HTERT RPE-1 (cell line): ENCODE results near the gene ACP7.
"Not testable (repeated sequence)": the region's sequence is repeated elsewhere in the genome, so short reads cannot be mapped to it uniquely, and the experiment has no call there.

Source experiments
- in situ Hi-C: fragments of 300-500 bp; cut with MboI; formaldehyde crosslinking; loops from 4 replicates; pipeline ENCODE4 v1.14.3; 2020; ENCODE audit warnings: low sequenced_read_pairs

The ACP7 gene

GRCh38 chr19:39130337-39131254, 46.4 kb downstream of the ACP7 start:
- in situ Hi-C loops = no loop called here

GRCh38 chr19:39131255-39131755, 47.1 kb downstream of the ACP7 start:
- in situ Hi-C loops = no loop called here

GRCh38 chr19:39132344-39132969, 48.3 kb downstream of the ACP7 start:
- in situ Hi-C loops = no loop called here

GRCh38 chr19:39133431-39134270, 49.5 kb downstream of the ACP7 start:
- in situ Hi-C loops = no loop called here

DNA sequence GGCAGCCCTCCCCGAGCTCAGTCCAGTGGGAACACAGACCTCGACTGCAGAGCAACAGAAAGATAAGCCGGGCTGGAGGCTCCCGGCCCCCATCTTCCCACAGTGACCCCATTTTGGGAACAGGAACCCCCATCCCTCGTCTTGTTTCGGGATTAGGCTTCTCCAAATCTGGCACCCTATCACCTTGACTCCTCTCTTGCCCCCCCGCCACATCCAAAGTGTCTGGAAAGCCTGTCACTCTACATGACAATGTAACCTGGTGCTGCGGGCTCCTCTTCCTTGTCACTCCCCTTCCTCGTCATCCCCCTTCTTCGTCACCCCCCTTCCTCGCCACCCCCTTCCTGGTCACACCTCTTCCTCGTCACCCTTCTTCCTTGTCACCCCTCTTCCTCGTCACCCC, 51.5 kb downstream of the ACP7 start:
- in situ Hi-C loops = no loop called here

GRCh38 chr19:39136225-39136940, 52.2 kb downstream of the ACP7 start:
- in situ Hi-C loops = no loop called here

DNA sequence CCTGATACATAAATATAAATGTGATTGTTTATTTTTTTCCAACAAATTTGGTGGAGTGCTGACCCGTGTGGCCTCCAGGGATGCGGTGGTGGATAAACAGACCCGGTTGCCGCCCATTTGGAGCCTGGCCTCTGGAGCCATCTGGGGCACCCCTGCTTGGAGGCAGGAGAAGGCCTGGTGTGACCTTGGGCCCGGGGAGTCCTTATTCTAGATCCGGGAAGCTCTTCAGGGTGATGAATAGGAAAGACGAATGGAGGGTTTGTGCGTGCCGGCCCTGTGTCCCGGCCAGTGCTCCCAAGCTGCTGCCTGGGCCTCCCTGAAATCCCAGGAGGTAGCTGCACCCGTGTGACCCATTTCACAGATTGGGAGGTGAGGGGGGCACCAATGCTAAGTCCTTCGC, 53.0 kb downstream of the ACP7 start:
- in situ Hi-C loops = no loop called here

DNA sequence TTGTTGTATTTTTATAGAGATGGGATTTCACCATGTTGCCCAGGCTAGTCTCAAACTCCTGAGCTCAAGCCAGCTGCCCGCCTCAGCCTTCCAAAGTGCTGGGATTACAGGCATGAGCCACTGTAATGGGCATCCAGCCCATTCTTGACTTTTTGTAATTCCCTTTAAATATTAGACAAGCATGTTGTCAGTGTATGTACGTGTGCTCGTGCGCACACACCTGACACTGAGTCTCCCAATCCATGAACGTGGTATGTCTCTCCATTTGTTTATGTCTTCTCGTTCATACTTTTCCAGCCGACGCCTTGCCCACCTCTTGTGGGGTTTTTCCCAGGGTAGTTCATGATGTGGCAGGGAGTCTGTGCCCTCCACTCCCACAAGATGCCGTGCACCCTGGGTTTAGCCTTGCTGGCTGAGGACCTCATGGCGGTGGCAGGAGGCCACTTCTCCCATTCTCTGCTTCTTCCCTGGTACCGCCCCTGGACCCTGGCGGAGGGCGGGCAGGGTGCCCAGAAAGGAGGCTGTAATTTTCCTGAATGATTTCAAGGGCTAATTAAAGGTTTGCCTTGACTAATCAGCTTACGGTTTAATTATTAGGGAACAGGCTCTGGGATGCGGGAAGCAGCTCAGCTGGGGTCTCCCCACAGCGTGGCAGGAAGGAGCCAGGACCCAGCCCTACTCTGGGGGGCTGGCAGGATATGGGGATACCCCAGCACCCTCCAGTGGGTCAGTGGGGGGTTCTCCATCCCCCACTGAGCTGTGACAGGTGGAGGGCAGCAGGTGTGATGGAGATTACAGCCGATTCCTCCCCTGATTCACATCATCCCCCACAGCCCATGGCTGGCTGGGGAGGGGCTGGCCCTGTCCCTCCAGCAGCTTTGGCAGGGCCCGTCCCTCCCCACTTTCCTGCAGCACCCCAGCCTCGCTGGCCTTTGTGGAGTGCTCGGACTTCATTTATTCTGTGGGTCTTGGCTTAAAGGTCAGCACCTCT, 54.3 kb downstream of the ACP7 start:
- in situ Hi-C loops = no loop called here

- in situ Hi-C loops = no loop called here
Observed at GRCh38 chr19:39139305-39139874, 55.2 kb downstream of the ACP7 start.

GRCh38 chr19:39139971-39140453, 55.8 kb downstream of the ACP7 start:
- in situ Hi-C loops = no loop called here

DNA sequence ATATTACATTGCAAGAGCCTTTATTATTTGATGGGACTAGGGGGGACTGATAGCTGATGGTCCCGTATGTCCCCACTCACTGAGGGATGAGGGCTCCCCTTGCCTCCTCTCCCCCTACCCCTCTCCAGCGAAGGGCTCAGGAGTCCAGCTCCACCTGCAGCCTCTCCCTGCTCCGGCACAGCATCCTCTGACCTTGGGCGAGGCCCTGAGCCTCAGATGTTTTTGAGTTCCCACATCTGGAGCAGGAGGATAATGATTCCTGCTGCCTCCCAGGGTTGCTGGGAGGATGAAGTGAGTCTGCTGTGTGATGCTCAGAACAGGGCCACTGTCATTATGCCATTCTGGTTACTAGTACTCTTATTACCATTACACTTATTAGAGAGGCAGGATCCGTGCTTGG, 56.4 kb downstream of the ACP7 start:
- in situ Hi-C loops = no loop called here

GRCh38 chr19:39141929-39142328, 57.8 kb downstream of the ACP7 start:
- in situ Hi-C loops = no loop called here

DNA sequence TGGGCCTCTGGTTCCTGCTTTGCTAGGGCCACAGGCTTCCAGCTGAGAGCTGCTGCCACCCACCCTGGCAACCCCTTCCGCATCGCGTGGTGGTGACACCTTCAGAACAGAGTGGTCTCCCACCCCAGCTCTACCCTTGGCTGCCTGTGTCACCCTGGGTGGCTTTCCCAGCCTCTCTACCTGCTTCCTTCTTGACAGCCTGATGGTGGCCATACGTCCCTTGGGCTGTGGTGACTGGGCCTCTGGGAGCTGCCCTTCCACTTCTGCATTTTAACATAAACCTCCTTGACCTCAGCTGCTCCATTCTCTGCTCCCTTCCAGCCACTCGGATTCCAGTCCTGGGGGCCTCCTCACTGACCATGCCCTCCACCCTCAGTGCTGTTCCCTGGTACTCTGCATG, 58.5 kb downstream of the ACP7 start:
- in situ Hi-C loops = no loop called here

DNA sequence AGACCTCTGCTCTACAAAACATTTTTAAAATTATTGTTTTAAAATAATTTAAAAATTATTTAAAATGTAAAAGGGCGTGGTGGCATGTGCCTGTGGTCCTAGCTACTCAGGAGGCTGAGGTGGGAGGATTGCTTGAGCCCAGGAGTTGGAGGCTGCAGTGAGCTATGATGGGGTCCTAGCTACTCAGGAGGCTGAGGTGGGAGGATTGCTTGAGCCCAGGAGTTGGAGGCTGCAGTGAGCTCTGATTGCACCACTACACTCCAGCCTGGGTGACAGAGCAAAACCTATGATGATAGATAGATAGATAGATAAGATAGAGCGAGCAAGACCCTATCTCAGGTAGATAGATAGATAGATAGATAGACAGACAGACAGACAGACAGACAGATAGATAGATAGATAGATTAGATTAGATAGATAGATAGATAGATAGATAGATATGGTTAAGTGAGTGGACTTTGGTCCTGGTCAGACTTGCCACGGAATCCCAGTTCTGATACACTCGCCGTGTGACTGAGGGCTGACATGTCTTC, 59.7 kb downstream of the ACP7 start:
- in situ Hi-C loops = not testable (repeated sequence)

DNA sequence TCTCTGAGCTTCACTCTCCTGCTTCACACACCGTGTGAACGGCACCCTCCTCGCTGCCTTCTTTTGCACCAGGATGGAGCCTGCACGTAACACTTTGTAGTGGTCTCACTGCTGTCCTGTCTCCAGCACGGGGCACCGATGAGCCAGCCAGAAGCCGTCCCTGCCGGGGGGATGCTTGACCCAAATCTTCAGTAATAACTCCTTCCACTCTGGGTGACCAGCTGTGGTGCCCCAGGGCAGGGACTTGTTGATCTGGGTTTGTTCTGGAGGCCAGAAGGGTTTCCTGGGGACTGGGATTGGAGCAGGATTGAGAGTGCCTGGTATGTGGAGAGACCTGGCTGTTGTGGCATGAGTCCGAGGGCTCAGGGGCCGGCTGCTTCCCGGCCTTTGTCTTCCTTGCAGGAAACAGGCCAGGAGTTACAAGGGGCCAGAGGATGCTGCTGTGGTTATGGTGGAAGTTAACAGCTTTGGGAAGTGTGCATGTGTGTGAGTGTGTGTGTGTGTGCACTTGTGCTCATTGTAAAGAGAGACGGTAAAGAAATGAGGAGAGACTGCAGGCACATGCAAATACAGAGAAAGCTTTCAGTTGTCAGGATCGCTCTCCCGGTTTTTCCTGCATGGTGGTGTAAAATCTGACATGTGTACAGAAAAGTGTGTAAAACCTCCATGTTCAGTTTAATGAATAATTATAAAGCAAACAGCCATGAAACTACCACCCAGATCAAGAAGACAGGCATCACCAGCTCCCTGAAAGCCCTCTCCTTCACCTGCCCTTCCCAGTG, 60.3 kb downstream of the ACP7 start:
- in situ Hi-C loops = no loop called here

DNA sequence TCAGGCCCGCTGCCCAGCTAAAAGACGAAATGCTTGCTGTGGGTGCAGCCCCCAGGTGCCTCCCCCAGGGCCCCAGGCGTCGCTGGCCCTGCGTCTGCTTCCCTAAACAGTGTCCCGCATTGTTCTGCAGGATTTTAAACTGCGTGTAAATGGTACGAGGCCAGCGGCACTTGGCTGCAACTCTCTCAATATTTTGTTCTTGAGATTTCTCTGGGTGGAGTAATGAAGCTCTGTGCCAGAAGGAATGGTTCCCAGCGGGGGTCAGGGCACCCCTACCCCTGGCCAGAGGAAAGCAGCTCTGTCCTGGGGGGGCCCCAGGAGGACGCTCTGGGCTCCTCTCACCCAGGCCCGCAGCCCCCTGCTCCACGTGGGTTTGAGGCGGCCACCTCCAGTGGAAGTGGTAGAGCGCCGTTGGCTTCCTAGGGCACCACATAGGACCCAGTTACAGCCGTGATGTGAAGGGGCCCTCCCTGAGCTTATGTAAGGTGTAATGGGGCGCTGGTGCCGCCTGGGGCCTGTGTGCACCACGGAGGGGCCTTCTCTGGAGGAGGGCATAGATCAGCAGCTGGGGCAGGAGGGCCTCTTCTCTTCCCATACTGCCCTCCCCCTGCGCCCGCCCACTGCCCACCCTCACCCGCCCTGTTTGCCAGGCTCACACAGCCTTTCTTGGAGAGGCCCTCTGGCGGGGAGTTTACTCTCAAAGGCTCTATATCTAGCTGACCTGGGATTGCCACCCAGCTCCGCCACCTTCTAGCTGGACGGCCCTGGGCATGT, 61.2 kb downstream of the ACP7 start:
- in situ Hi-C loops = no loop called here

- in situ Hi-C loops = no loop called here
Observed at GRCh38 chr19:39146091-39146490, 61.9 kb downstream of the ACP7 start.
